Measurements from ENCODE around the gene LARP7.
"Not testable (repeated sequence)": the region's sequence is repeated elsewhere in the genome, so short reads cannot be mapped to it uniquely, and the experiment has no call there.

The LARP7 gene

DNA sequence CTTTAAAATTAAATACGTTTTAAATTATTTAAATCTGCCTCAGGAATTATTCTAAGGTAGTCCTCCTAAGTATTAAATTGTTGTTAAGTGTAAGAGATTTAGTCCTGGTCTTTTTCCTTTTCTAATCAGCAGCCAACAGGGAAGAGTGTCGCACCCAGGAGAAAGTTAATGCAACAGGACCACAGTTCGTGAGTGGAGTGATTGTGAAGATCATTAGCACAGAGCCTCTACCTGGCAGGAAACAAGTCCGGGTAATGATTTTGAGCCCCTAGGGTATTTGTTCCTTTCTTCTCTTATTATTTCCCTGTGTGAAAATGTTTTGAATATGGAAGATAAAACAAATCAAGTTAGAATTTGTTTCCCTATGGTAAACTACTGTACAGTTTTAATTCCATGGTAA lies 13.4 kb downstream of the LARP7 start:
- Histone ChIP-seq H3K27ac (ENCODE audit: low read length) (no peak overlapping the region), H3K36me3 (ENCODE audit: control insufficient read depth in 2 of 2, insufficient read depth in 2 of 2, low read length in 2 of 2) (peaks cover 25 to 40% of the 10 kb centered on the region in 2 donors), H3K27me3 (ENCODE audit: control insufficient read depth in 1 of 2, insufficient read depth in 2 of 2, low read length in 2 of 2) (no peaks in the 10 kb centered on the region), H3K4me1 (ENCODE audit: control insufficient read depth, insufficient read depth, low read length) (no peaks in the 10 kb centered on the region), H3K9me3 (ENCODE audit: control insufficient read depth in 2 of 2, low read length in 2 of 2) (no peaks in the 10 kb centered on the region), H3K4me3 (ENCODE audit: low read length in 2 of 2) (no peak overlapping the region), H3K9ac (ENCODE audit: low read length in 2 of 2) (no peak overlapping the region)

DNA sequence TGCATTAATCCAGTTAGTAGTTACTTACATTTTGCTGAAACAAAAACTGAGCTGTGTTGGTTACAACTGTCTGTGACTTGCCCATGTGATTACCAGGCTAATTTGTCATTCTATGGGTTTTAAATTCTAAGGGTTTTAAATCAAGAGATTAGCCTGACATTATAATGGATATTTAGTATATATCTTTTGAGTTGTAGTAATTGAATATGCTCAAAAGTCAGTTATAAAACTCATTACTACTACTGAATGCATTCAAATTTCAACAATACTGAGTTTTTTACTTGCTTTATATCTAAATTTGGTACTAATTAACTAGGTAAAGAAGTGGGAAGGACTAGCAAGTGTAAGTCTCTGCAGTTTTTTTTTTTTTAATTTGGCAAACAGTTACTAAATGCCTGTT lies 14.7 kb downstream of the LARP7 start:
- H3K27ac ChIP-seq (ENCODE audit: low read length), result no peak overlapping the region
- no peaks in the 10 kb centered on the region for H3K9me3 ChIP-seq (ENCODE audit: control insufficient read depth in 2 of 2, low read length in 2 of 2)
- H3K4me1 ChIP-seq (ENCODE audit: control insufficient read depth, insufficient read depth, low read length), result no peaks in the 10 kb centered on the region
- H3K9ac ChIP-seq (ENCODE audit: low read length in 2 of 2), result no peak overlapping the region
- H3K4me3 ChIP-seq (ENCODE audit: low read length in 2 of 2), result no peak overlapping the region
- no peaks in the 10 kb centered on the region for H3K27me3 ChIP-seq (ENCODE audit: control insufficient read depth in 1 of 2, insufficient read depth in 2 of 2, low read length in 2 of 2)
- peaks cover 27 to 35% of the 10 kb centered on the region in 2 donors for H3K36me3 ChIP-seq (ENCODE audit: control insufficient read depth in 2 of 2, insufficient read depth in 2 of 2, low read length in 2 of 2)

DNA sequence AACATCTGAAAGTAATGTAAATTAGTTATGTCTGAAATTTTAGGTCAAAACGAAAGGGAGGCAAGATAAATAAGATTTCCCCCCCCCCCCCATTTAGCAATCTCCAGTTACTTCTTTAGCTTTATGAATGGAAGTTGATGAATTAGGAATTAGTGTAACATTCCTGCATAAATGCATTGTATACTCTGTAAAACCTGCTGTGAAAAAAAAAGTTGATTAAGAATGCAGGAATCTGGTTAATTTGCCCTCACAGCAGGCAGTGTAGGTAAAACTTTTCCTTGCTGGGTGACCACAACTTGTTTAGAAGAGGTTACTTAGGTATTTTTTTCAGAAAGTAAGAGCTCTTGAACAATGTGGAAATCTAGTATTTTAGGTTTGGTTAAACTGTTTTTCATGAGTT lies 15.3 kb downstream of the LARP7 start:
- peaks cover 22 to 34% of the 10 kb centered on the region in 2 donors for H3K36me3 ChIP-seq (ENCODE audit: control insufficient read depth in 2 of 2, insufficient read depth in 2 of 2, low read length in 2 of 2)
- no peaks in the 10 kb centered on the region for H3K27me3 ChIP-seq (ENCODE audit: control insufficient read depth in 1 of 2, insufficient read depth in 2 of 2, low read length in 2 of 2)
- H3K9me3 ChIP-seq (ENCODE audit: control insufficient read depth in 2 of 2, low read length in 2 of 2), result no peaks in the 10 kb centered on the region
- H3K4me3 ChIP-seq (ENCODE audit: low read length in 2 of 2), result no peak overlapping the region
- H3K9ac ChIP-seq (ENCODE audit: low read length in 2 of 2), result no peak overlapping the region
- no peaks in the 10 kb centered on the region for H3K4me1 ChIP-seq (ENCODE audit: control insufficient read depth, insufficient read depth, low read length)
- no peak overlapping the region for H3K27ac ChIP-seq (ENCODE audit: low read length)

DNA sequence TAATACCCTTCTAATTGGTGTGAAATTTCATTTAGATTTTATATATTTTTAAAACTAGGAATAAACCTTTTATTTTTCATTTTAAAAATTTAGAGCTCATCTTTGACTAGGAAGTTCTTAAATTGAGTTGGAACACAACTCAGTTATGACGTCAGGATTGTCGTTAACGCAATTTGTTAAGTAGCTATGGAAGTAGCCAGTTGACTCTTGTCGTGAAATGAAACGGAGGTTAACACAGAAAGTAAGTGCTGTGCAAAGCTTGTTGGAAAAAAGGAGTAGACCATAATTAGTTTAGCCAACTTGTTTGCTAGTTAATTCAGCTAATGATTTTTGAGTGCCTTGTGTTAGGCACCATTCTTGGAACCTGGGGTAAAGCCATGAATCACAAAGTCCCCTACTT lies 18.3 kb downstream of the LARP7 start:
- H3K4me1 ChIP-seq (ENCODE audit: control insufficient read depth, insufficient read depth, low read length), result no peaks in the 10 kb centered on the region
- no peak overlapping the region for H3K27ac ChIP-seq (ENCODE audit: low read length)
- no peak overlapping the region for H3K9ac ChIP-seq (ENCODE audit: low read length in 2 of 2)
- no peaks in the 10 kb centered on the region for H3K9me3 ChIP-seq (ENCODE audit: control insufficient read depth in 2 of 2, low read length in 2 of 2)
- H3K4me3 ChIP-seq (ENCODE audit: low read length in 2 of 2), result no peak overlapping the region
- peaks cover 16 to 35% of the 10 kb centered on the region in 2 donors for H3K36me3 ChIP-seq (ENCODE audit: control insufficient read depth in 2 of 2, insufficient read depth in 2 of 2, low read length in 2 of 2)
- H3K27me3 ChIP-seq (ENCODE audit: control insufficient read depth in 1 of 2, insufficient read depth in 2 of 2, low read length in 2 of 2), result no peaks in the 10 kb centered on the region

DNA sequence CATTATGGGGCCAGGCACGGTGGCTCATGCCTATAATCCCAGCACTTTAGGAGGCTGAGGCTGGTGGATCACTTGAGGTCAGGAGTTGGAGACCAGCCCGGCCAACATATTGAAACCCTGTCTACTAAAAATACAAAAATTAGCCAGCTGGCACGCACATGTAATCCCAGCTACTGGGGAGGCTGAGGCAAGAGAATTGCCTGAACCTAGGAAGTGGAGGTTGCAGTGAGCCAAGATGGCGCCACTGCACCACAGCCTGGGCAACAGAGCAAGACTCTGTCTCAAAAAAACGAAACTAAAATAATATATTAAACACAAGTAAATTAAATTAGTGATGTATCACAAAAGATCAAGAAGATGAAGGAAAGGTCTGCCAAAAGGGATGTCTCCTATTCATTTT lies 19.2 kb downstream of the LARP7 start:
- not testable (repeated sequence) for H3K27ac ChIP-seq (ENCODE audit: low read length); H3K4me1 ChIP-seq (ENCODE audit: control insufficient read depth, insufficient read depth, low read length); H3K9me3 ChIP-seq (ENCODE audit: control insufficient read depth in 2 of 2, low read length in 2 of 2); H3K4me3 ChIP-seq (ENCODE audit: low read length in 2 of 2); H3K27me3 ChIP-seq (ENCODE audit: control insufficient read depth in 1 of 2, insufficient read depth in 2 of 2, low read length in 2 of 2); H3K9ac ChIP-seq (ENCODE audit: low read length in 2 of 2)
- peaks cover 14 to 29% of the 10 kb centered on the region in 2 donors for H3K36me3 ChIP-seq (ENCODE audit: control insufficient read depth in 2 of 2, insufficient read depth in 2 of 2, low read length in 2 of 2)

DNA sequence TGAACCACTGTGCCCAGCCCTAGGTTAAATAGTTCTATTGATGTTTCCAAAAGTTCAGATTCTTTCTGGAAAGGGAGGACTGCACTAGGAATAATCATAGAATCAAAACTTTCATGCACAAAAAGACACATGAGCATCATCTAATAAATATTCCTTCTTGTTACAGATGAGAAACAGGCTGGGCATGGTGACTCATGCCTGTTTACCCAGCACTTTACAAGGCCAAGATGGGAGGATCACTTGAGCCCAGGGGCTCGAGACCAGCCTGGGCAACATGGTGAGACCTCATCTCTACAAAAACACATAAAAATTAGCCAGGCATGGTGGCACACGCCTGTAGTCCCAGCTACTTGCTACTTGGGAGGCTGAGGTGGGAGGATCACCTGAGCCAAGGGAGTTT lies 27.7 kb downstream of the LARP7 start:
- Histone ChIP-seq H3K9me3 (ENCODE audit: control insufficient read depth in 2 of 2, low read length in 2 of 2) (no peaks in the 10 kb centered on the region), H3K4me3 (ENCODE audit: low read length in 2 of 2) (no peak overlapping the region), H3K9ac (ENCODE audit: low read length in 2 of 2) (no peak overlapping the region), H3K27ac (ENCODE audit: low read length) (no peak overlapping the region), H3K4me1 (ENCODE audit: control insufficient read depth, insufficient read depth, low read length) (no peaks in the 10 kb centered on the region), H3K36me3 (ENCODE audit: control insufficient read depth in 2 of 2, insufficient read depth in 2 of 2, low read length in 2 of 2) (no peaks in the 10 kb centered on the region), H3K27me3 (ENCODE audit: control insufficient read depth in 1 of 2, insufficient read depth in 2 of 2, low read length in 2 of 2) (no peaks in the 10 kb centered on the region)

DNA sequence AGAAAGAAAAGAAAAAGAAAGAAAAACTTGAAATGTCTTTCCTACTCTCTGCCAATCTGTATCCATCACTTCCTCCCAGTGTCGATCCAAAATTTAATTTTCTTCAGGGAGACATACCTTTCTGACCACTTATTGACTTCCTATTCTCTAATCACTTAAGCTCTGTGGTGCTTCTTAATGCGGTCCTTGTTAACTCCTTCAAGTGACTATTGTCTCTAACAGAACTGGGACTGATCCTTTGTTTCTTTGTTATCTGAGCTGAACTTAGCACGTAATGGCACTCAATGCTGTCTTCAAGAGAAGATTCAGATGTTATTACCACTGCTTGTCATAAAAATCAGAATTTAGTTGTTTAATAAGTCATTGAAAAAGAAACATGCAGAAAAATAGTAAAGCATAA lies 31.2 kb downstream of the LARP7 start:
- no peak overlapping the region for H3K27ac ChIP-seq (ENCODE audit: low read length)
- H3K4me1 ChIP-seq (ENCODE audit: control insufficient read depth, insufficient read depth, low read length), result peaks cover 3% of the 10 kb centered on the region
- H3K9ac ChIP-seq (ENCODE audit: low read length in 2 of 2), result no peak overlapping the region
- H3K27me3 ChIP-seq (ENCODE audit: control insufficient read depth in 1 of 2, insufficient read depth in 2 of 2, low read length in 2 of 2), result no peaks in the 10 kb centered on the region
- H3K9me3 ChIP-seq (ENCODE audit: control insufficient read depth in 2 of 2, low read length in 2 of 2), result no peaks in the 10 kb centered on the region
- H3K4me3 ChIP-seq (ENCODE audit: low read length in 2 of 2), result no peak overlapping the region
- no peaks in the 10 kb centered on the region for H3K36me3 ChIP-seq (ENCODE audit: control insufficient read depth in 2 of 2, insufficient read depth in 2 of 2, low read length in 2 of 2)

DNA sequence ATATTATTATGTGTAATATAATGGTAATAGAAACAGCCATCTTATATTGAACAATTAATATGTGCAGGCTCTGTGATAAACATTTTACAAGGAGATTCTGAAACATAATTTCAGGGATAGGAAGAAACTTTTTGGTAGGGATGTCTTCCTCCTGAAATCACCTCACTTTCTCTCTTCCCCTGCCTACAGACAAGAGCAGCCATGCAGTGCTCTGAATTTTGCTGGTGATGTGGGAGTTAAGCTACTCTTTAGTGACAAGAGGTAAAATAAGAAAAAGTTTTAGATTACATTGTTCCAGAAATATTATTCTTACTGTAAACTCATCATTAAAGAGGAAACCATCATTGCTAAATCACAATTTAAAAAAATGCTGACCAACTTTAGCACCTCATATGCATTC lies 36.1 kb downstream of the LARP7 start:
- Histone ChIP-seq H3K9ac (ENCODE audit: low read length in 2 of 2) (no peak overlapping the region), H3K4me3 (ENCODE audit: low read length in 2 of 2) (no peak overlapping the region), H3K9me3 (ENCODE audit: control insufficient read depth in 2 of 2, low read length in 2 of 2) (no peaks in the 10 kb centered on the region), H3K4me1 (ENCODE audit: control insufficient read depth, insufficient read depth, low read length) (peaks cover 3% of the 10 kb centered on the region), H3K27me3 (ENCODE audit: control insufficient read depth in 1 of 2, insufficient read depth in 2 of 2, low read length in 2 of 2) (no peaks in the 10 kb centered on the region), H3K36me3 (ENCODE audit: control insufficient read depth in 2 of 2, insufficient read depth in 2 of 2, low read length in 2 of 2) (no peaks in the 10 kb centered on the region), H3K27ac (ENCODE audit: low read length) (no peak overlapping the region)

DNA sequence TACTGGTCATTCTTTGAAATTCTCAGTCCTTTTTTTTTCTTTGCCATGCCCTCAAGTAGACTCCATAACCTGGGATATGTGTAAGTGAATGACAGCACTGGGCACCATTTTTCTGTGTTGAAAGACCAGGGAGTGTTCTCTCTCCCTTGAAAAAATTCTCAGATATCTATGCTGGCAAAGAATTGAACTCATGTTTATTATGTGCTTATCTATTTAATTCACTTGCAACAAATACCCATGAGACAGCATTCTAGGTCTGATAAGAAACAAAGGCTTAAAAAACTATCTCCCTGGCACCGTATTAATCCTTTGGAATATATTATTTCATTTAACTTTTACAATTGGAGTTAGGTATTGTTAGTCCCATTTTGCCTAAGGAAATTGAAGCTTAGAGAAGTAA lies 36.7 kb downstream of the LARP7 start:
- no peak overlapping the region for H3K9ac ChIP-seq (ENCODE audit: low read length in 2 of 2)
- no peaks in the 10 kb centered on the region for H3K9me3 ChIP-seq (ENCODE audit: control insufficient read depth in 2 of 2, low read length in 2 of 2)
- no peaks in the 10 kb centered on the region for H3K36me3 ChIP-seq (ENCODE audit: control insufficient read depth in 2 of 2, insufficient read depth in 2 of 2, low read length in 2 of 2)
- no peak overlapping the region for H3K27ac ChIP-seq (ENCODE audit: low read length)
- H3K4me1 ChIP-seq (ENCODE audit: control insufficient read depth, insufficient read depth, low read length), result peaks cover 3% of the 10 kb centered on the region
- no peak overlapping the region for H3K4me3 ChIP-seq (ENCODE audit: low read length in 2 of 2)
- H3K27me3 ChIP-seq (ENCODE audit: control insufficient read depth in 1 of 2, insufficient read depth in 2 of 2, low read length in 2 of 2), result no peaks in the 10 kb centered on the region

DNA sequence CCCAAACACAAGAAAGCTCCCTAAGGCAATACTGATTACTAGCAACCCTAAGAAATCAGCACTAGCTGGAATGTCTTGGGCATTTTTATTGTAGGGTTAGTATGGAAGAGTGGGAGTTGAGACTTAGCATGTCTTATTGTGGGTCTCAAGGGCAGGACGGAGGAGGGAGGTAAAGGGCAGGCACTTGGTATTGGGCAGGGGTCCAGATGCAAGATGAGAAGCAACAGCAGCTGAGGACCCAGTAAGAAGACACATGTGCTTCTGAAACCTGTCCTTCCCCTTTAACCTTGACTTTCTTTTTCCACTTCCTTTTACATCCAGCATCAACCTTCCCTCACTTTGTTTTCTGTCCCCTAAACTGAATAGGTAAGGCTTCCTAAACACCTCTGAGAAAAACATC lies 37.4 kb downstream of the LARP7 start:
- Histone ChIP-seq H3K4me1 (ENCODE audit: control insufficient read depth, insufficient read depth, low read length) (peaks cover 3% of the 10 kb centered on the region), H3K27me3 (ENCODE audit: control insufficient read depth in 1 of 2, insufficient read depth in 2 of 2, low read length in 2 of 2) (no peaks in the 10 kb centered on the region), H3K9ac (ENCODE audit: low read length in 2 of 2) (no peak overlapping the region), H3K27ac (ENCODE audit: low read length) (no peak overlapping the region), H3K9me3 (ENCODE audit: control insufficient read depth in 2 of 2, low read length in 2 of 2) (no peaks in the 10 kb centered on the region), H3K36me3 (ENCODE audit: control insufficient read depth in 2 of 2, insufficient read depth in 2 of 2, low read length in 2 of 2) (no peaks in the 10 kb centered on the region), H3K4me3 (ENCODE audit: low read length in 2 of 2) (no peak overlapping the region)

DNA sequence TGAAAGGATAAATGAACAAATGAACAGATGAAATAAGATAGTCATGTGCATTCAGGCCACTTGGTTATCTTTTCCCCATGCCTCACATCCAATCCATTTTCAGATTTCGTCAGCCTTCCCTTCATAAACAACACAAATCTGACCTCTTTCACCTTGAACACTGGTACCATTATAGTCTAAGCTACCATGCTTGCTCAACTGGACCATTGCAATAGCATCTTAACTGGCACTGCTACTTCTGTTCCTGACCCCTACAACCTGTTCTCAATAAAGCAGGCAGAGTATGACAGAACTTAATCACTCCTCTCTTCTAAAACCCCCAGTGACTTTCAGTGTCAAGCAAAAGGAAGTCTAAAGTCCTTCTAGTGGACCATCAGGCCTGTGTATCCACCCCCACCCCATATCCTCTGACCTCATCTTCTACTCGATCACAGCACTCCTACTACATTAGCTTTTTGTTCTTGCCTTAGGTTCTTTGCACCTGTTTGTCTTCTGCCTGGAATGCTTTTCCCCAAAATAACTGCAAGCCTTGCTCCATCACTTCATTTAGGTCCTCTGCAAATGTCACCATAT lies 40.7 kb downstream of the LARP7 start:
- H3K9me3 ChIP-seq (ENCODE audit: control insufficient read depth in 2 of 2, low read length in 2 of 2), result no peaks in the 10 kb centered on the region
- no peaks in the 10 kb centered on the region for H3K4me1 ChIP-seq (ENCODE audit: control insufficient read depth, insufficient read depth, low read length)
- H3K36me3 ChIP-seq (ENCODE audit: control insufficient read depth in 2 of 2, insufficient read depth in 2 of 2, low read length in 2 of 2), result no peaks in the 10 kb centered on the region
- no peaks in the 10 kb centered on the region for H3K27me3 ChIP-seq (ENCODE audit: control insufficient read depth in 1 of 2, insufficient read depth in 2 of 2, low read length in 2 of 2)
- H3K4me3 ChIP-seq (ENCODE audit: low read length in 2 of 2), result no peak overlapping the region
- no peak overlapping the region for H3K27ac ChIP-seq (ENCODE audit: low read length)
- H3K9ac ChIP-seq (ENCODE audit: low read length in 2 of 2), result no peak overlapping the region

Data from stomach smooth muscle (tissue), 2 donors.